Activated CD4-positive, alpha-beta T cell treated with anti-CD3 and anti-CD28 coated beads, Interleukin-2, amount 50 U/mL, for 4 hours (primary cell): ENCODE results near the gene IGF2.

Experiments
- DNase-seq, 2 experiments: peaks; one replicate each; pipeline ENCODE4 v3.0.0-alpha.2; 2020

Gene IGF2

GRCh38 chr11:2102132-2102882 is 36.9 kb downstream of the IGF2 start:
- no peak for DNase-seq

GRCh38 chr11:2101171-2101675 is 38.0 kb downstream of the IGF2 start:
- DNase-seq: no peak

- no peak for DNase-seq
These were observed 38.6 kb downstream of the IGF2 start for GRCh38 chr11:2100361-2101170.

- DNase-seq: no peak
These were observed 39.5 kb downstream of the IGF2 start for GRCh38 chr11:2099516-2100349.

GRCh38 chr11:2098691-2099515 is 40.3 kb downstream of the IGF2 start:
- DNase-seq: no peak

- DNase-seq: no peak
These were observed 41.0 kb downstream of the IGF2 start for GRCh38 chr11:2097998-2098690.

GRCh38 chr11:2097356-2097997 is 41.7 kb downstream of the IGF2 start:
- no peak for DNase-seq

- DNase-seq: no peak
These were observed 42.3 kb downstream of the IGF2 start for GRCh38 chr11:2096919-2097301.

GRCh38 chr11:2096011-2096918 is 42.9 kb downstream of the IGF2 start:
- DNase-seq: no peak

GRCh38 chr11:2095542-2095941 is 43.6 kb downstream of the IGF2 start:
- DNase-seq: no peak

- DNase-seq: no peak
These were observed 44.0 kb downstream of the IGF2 start for GRCh38 chr11:2095198-2095520.

- no peak for DNase-seq
These were observed 44.6 kb downstream of the IGF2 start for GRCh38 chr11:2094354-2095197.

GRCh38 chr11:2093575-2094353 is 45.4 kb downstream of the IGF2 start:
- no peak for DNase-seq

- DNase-seq: peak; percentile 36 to 42
These were observed 46.2 kb downstream of the IGF2 start for GRCh38 chr11:2092956-2093412.

GRCh38 chr11:2092464-2092910 is 46.7 kb downstream of the IGF2 start:
- no peak for DNase-seq

GRCh38 chr11:2091786-2092463 is 47.3 kb downstream of the IGF2 start:
- no peak for DNase-seq

GRCh38 chr11:2091112-2091746 is 48.0 kb downstream of the IGF2 start:
- no peak for DNase-seq
